SK-N-MC (cell line): Measurements from ENCODE around the gene SLC34A2.

ENCODE experiments used
- EZH2 ChIP-seq: fragments of 200-600 bp; sonication (generic); IDR thresholded peaks from one replicate; pipeline ENCODE4 v1.6.1; 2017; ENCODE audit warnings: antibody characterized with exemption
- FOXP2 ChIP-seq: optimal IDR thresholded peaks from 2 replicates; pipeline ENCODE3; 2011; ENCODE audit warnings: mild to moderate bottlenecking, moderate library complexity; ENCODE audit not compliant: insufficient read depth; ENCODE audit errors: extremely low read length, control extremely low read depth
- POLR2AphosphoS5 ChIP-seq: IDR thresholded peaks from 2 replicates; pipeline ENCODE4 v1.6.1; 2012; ENCODE audit warnings: mild to moderate bottlenecking, low read depth, low read length, borderline replicate concordance

DNA sequence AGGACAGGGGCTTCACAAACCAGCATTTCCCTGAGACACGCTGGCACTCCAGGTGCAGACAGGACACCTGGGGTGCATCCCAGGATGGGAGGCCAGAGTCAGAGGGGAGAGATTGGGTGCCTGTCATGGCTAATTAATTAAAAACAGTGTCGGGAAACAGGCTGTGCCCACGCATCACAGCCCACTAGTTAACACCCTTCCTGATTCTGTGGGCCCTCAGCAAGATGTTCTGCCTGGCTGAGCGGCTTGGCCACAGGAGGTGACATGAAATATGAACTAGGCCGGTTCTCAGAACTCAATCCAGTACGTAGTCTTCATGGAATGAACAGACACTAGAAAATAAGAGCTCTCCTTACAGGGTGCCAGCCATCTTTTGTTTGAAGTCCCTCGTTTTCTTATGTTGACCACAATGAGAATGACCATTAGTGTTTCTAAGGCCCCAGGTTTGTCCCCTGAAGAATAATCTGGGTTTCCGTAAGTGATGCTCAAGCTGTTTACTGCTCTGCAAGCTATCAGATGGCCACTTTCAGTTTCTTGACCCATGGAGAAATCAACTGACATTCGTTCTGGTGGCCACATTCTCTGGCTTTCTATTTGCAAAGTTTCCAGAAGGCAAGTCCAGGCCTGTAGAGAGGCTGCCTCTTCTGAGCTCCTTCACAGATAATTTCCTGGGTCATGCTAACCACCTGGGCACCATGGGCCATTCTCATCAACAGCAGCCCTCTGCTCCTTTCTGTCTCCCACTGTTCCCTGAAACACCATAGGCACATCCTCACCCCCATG lies 72.3 kb downstream of the SLC34A2 start:
- TF ChIP-seq EZH2 (no peak), POLR2AphosphoS5 (no peak), FOXP2 (no peak)
